Motor neuron (in vitro differentiated cells): Measurements from ENCODE around the gene PLXND1. TPM values are rescaled to one million over a fixed set of nuclear protein-coding genes. Genes with fewer than 3 reads are reported as not detected.
"Not testable (repeated sequence)": the region's sequence is repeated elsewhere in the genome, so short reads cannot be mapped to it uniquely, and the experiment has no call there.

ENCODE experiments used
- ATAC-seq, 8 experiments: fragments of 200-7000 bp; cut with Tn5 transposase; replicated peaks in 6 of 8; 2 replicates each; pipeline ENCODE4 v1.8.0; 2021; ENCODE audit warnings: mild to moderate bottlenecking in 8 of 8, moderate library complexity in 8 of 8
- H3K27ac ChIP-seq, 2 donors: fragments of 250-450 bp; sonication (Bioruptor Pico); 2 replicates each; pipeline ENCODE4 v1.9.0; 2021; ENCODE audit warnings: antibody characterized with exemption in 2 of 2, mild to moderate bottlenecking in 2 of 2, moderate library complexity in 1 of 2
- H3K4me1 ChIP-seq, 2 donors: fragments of 250-450 bp; sonication (Bioruptor Pico); replicated peaks in 1 of 2; 2 replicates each; pipeline ENCODE4 v1.6.1; 2021; ENCODE audit warnings: antibody characterized with exemption in 2 of 2, mild to moderate bottlenecking in 2 of 2, moderate library complexity in 1 of 2
- H3K4me3 ChIP-seq, 5 donors: fragments of 250-450 bp; sonication (Bioruptor Pico); 2 replicates each; pipeline ENCODE4 v1.9.0; 2021; ENCODE audit warnings: antibody characterized with exemption in 5 of 5, mild to moderate bottlenecking in 5 of 5, moderate library complexity in 4 of 5
- WGBS, 10 experiments: fragments of 450-650 bp; shearing (Covaris generic); methylation state at CpG; one replicate each; pipeline ENCODE4 v1.0.0; 2022; 5-methylcytosine and 5-hydroxymethylcytosine counted together
- in situ Hi-C, 9 experiments: fragments of 400-800 bp; cut with MboI; loops; one replicate each; pipeline ENCODE4 v1.15.0; 2021; ENCODE audit warnings: low sequenced_read_pairs in 9 of 9, low pct_unique_long_range_greater_than_20kb in 2 of 9; ENCODE audit not compliant: unreplicated experiment in 9 of 9
- total RNA-seq, 8 experiments: library from RNA; unstranded; fragments of 300-600 nt; gene quantifications; 2 replicates each; pipeline versions ENCODE4 v1.2.3 to v1.2.4, GENCODE V29; 2022

Gene PLXND1
- total RNA-seq: 10 to 100 TPM in 4 of 8 experiments, 1 to 10 TPM in 4; 5.0 to 77.3 (median 27.8) TPM

GRCh38 chr3:129606636-129607390 lies at the start of gene PLXND1:
TSS of gene PLXND1 (minus strand) at chr3:129606676. CDS start at chr3:129606639, 37 bp downstream.
- in situ Hi-C loops: loop anchor here in 1 of 9 experiments (25.0 kb wide), 1 partner anchor 120 kb away; no protein-coding TSS in a partner anchor
- peak; percentile 34 to 75 (median 65) for ATAC-seq
- peak within 1 kb of the TSS; percentile 18 to 46 (median 36) for H3K4me3 ChIP-seq
- whole genome bisulfite sequencing, 10 experiments: no CpG with 5 or more reads among the region's 96 CpGs
- H3K27ac ChIP-seq: peak within 1 kb of the TSS in 1 of 2 donors; percentile 1
- H3K4me1 ChIP-seq: peaks cover 8 to 31% of the 10 kb centered on the region in 2 donors

GRCh38 chr3:129655291-129655700 lies 48.8 kb upstream of the PLXND1 start:
- no peak overlapping the region for H3K4me3 ChIP-seq
- ATAC-seq: no peak
- WGBS, 10 experiments: 84 to 100% (median 98%) methylated on average over 1 to 4 of the region's 4 CpGs; no CpG with 5 or more reads in 4 of the 10 experiments
- no peak overlapping the region for H3K27ac ChIP-seq
- in situ Hi-C loops: loop anchor here in 2 of 9 experiments (10.0 to 25.0 kb wide), 2 partner anchors 157 to 160 kb away; no protein-coding TSS in a partner anchor
- peaks cover 11 to 24% of the 10 kb centered on the region in 2 donors for H3K4me1 ChIP-seq

- Histone ChIP-seq H3K4me3 (no peak overlapping the region), H3K27ac (no peak overlapping the region), H3K4me1 (peaks cover 11 to 24% of the 10 kb centered on the region in 2 donors)
- ATAC-seq: no peak
- in situ Hi-C loops: loop anchor here in 2 of 9 experiments (10.0 to 25.0 kb wide), 2 partner anchors 158 to 161 kb away; no protein-coding TSS in a partner anchor
- WGBS, 10 experiments: 80 to 100% (median 100%) methylated on average over 1 of the region's 1 CpG; no CpG with 5 or more reads in 3 of the 10 experiments
These were observed 47.7 kb upstream of the PLXND1 start for GRCh38 chr3:129654131-129654530.

- no peak for ATAC-seq
- Histone ChIP-seq H3K4me1 (peaks cover 11 to 22% of the 10 kb centered on the region in 2 donors), H3K4me3 (no peak overlapping the region), H3K27ac (no peak overlapping the region)
- 46 to 100% (median 100%) methylated on average over 1 of the region's 1 CpG for WGBS, 10 experiments
- in situ Hi-C loops: loop anchor here in 2 of 9 experiments (10.0 to 25.0 kb wide), 2 partner anchors 159 to 162 kb away; no protein-coding TSS in a partner anchor
These were observed 46.5 kb upstream of the PLXND1 start for GRCh38 chr3:129653019-129653418.

- WGBS, 10 experiments: 6 to 80% (median 61%) methylated on average over 2 to 8 of the region's 8 CpGs
- Histone ChIP-seq H3K4me3 (no peak overlapping the region), H3K4me1 (peaks cover 10 to 16% of the 10 kb centered on the region in 2 donors), H3K27ac (no peak overlapping the region)
- in situ Hi-C loops: loop anchor here in 2 of 9 experiments (10.0 to 25.0 kb wide), 2 partner anchors 161 to 163 kb away; no protein-coding TSS in a partner anchor
- ATAC-seq: peak in 6 of 8 experiments; percentile 50 to 92 (median 72)
These were observed 45.1 kb upstream of the PLXND1 start for GRCh38 chr3:129651435-129652202.

GRCh38 chr3:129650256-129650872 lies 43.9 kb upstream of the PLXND1 start:
- in situ Hi-C loops: loop anchor here in 2 of 9 experiments (10.0 to 25.0 kb wide), 2 partner anchors 162 to 164 kb away; no protein-coding TSS in a partner anchor
- no peak overlapping the region for H3K27ac ChIP-seq
- WGBS, 10 experiments: 17 to 67% (median 39%) methylated on average over 2 to 7 of the region's 7 CpGs
- H3K4me3 ChIP-seq: no peak overlapping the region
- ATAC-seq: peak in 3 of 8 experiments; percentile 20 to 32 (median 24)
- H3K4me1 ChIP-seq: peaks cover 6 to 10% of the 10 kb centered on the region in 2 donors

- Histone ChIP-seq H3K27ac (no peak overlapping the region), H3K4me3 (no peak overlapping the region), H3K4me1 (peaks cover 6 to 10% of the 10 kb centered on the region in 2 donors)
- in situ Hi-C loops: loop anchor here in 4 of 9 experiments (25.0 kb wide), 2 partner anchors 164 to 289 kb away; no protein-coding TSS in a partner anchor
- ATAC-seq: peak; percentile 24 to 79 (median 56)
- 7 to 67% (median 53%) methylated on average over 1 to 3 of the region's 3 CpGs; no CpG with 5 or more reads in 2 of the 10 experiments for WGBS, 10 experiments
These were observed 41.9 kb upstream of the PLXND1 start for GRCh38 chr3:129648391-129648790.

GRCh38 chr3:129645286-129645685 lies 38.8 kb upstream of the PLXND1 start:
- Histone ChIP-seq H3K4me1 (peaks cover 7 to 12% of the 10 kb centered on the region in 2 donors), H3K4me3 (no peak overlapping the region), H3K27ac (no peak overlapping the region)
- ATAC-seq: peak in 1 of 8 experiments; percentile 39
- in situ Hi-C loops: loop anchor here in 4 of 9 experiments (25.0 kb wide), 2 partner anchors 167 to 292 kb away; no protein-coding TSS in a partner anchor
- WGBS, 10 experiments: 23 to 100% (median 71%) methylated on average over 1 to 3 of the region's 5 CpGs; no CpG with 5 or more reads in 3 of the 10 experiments

- WGBS, 10 experiments: 76 to 100% (median 100%) methylated on average over 1 to 3 of the region's 3 CpGs; no CpG with 5 or more reads in 3 of the 10 experiments
- in situ Hi-C loops: loop anchor here in 4 of 9 experiments (25.0 kb wide), 2 partner anchors 167 to 292 kb away; no protein-coding TSS in a partner anchor
- no peak for ATAC-seq
- Histone ChIP-seq H3K4me3 (no peak overlapping the region), H3K27ac (no peak overlapping the region), H3K4me1 (peaks cover 7 to 12% of the 10 kb centered on the region in 2 donors)
These were observed 38.4 kb upstream of the PLXND1 start for GRCh38 chr3:129644836-129645235.

GRCh38 chr3:129641567-129642260 lies 35.2 kb upstream of the PLXND1 start:
- not testable (repeated sequence) for ATAC-seq
- in situ Hi-C loops: loop anchor here in 4 of 9 experiments (25.0 kb wide), 2 partner anchors 171 to 296 kb away; no protein-coding TSS in a partner anchor

GRCh38 chr3:129640985-129641384 lies 34.5 kb upstream of the PLXND1 start:
- H3K4me1 ChIP-seq, H3K27ac ChIP-seq, H3K4me3 ChIP-seq, ATAC-seq: not testable (repeated sequence)
- WGBS, 10 experiments: 74 to 83% (median 81%) methylated on average over 1 to 4 of the region's 7 CpGs; no CpG with 5 or more reads in 7 of the 10 experiments
- in situ Hi-C loops: loop anchor here in 4 of 9 experiments (25.0 kb wide), 2 partner anchors 171 to 296 kb away; no protein-coding TSS in a partner anchor

More at GRCh38 chr3:129641567-129642260, 35.2 kb upstream of the PLXND1 start:
- WGBS, 10 experiments: 17 to 100% (median 89%) methylated on average over 1 to 2 of the region's 10 CpGs; no CpG with 5 or more reads in 3 of the 10 experiments
- not testable (repeated sequence) for H3K27ac ChIP-seq, H3K4me1 ChIP-seq, H3K4me3 ChIP-seq
